ENCODE measurements around the gene ERLEC1. TPM values are rescaled to one million over a fixed set of nuclear protein-coding genes. Genes with fewer than 3 reads are reported as not detected.

Gene ERLEC1
- total and polyA plus RNA-seq, 4 donors, result 28.8 to 32.0 (median 30.4) TPM

DNA sequence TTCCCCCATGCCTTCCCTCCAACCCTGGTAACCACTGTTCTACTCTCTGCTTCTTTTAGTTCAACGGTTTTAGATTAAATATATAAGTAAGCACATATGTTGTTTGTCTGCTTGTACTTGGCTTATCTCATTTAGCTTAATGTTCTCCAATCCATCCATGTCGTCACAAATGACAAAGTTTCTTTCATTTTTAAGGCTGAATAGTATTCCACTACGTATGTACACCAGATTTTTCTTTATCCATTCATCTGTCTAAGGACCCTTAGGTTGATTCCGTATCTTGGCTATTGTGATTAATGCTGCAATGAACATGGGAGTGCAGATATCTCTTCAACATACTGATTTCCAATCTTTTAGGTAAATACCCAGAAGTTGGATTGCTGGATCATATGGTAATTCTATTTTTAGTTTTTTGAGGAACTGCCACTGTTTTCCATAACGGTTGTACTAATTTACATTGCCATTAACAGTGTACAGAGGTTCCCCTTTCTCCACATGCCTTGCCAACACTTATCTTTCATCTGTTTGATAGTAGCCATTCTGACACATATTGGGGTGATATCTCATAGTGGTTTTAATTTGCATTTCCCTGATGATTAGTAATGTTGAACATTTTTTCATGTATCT lies 8.2 kb upstream of the ERLEC1 start (continued):
- TF ChIP-seq, protein P1, sequence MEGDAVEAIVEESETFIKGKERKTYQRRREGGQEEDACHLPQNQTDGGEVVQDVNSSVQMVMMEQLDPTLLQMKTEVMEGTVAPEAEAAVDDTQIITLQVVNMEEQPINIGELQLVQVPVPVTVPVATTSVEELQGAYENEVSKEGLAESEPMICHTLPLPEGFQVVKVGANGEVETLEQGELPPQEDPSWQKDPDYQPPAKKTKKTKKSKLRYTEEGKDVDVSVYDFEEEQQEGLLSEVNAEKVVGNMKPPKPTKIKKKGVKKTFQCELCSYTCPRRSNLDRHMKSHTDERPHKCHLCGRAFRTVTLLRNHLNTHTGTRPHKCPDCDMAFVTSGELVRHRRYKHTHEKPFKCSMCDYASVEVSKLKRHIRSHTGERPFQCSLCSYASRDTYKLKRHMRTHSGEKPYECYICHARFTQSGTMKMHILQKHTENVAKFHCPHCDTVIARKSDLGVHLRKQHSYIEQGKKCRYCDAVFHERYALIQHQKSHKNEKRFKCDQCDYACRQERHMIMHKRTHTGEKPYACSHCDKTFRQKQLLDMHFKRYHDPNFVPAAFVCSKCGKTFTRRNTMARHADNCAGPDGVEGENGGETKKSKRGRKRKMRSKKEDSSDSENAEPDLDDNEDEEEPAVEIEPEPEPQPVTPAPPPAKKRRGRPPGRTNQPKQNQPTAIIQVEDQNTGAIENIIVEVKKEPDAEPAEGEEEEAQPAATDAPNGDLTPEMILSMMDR (IDR thresholded peaks at IDR 0.05; ENCODE audit: low read depth, low read length, missing input control), result no peak
- TF ChIP-seq HNF4A (conservative IDR thresholded peaks at IDR 0.05) (no peak), SP1 (IDR thresholded peaks at IDR 0.05) (no peak), HNF4G (IDR thresholded peaks at IDR 0.05) (no peak), FOXA2 (IDR thresholded peaks at IDR 0.05) (no peak), RAD21 (IDR thresholded peaks at IDR 0.05) (no peak)
- TF ChIP-seq, protein P2, sequence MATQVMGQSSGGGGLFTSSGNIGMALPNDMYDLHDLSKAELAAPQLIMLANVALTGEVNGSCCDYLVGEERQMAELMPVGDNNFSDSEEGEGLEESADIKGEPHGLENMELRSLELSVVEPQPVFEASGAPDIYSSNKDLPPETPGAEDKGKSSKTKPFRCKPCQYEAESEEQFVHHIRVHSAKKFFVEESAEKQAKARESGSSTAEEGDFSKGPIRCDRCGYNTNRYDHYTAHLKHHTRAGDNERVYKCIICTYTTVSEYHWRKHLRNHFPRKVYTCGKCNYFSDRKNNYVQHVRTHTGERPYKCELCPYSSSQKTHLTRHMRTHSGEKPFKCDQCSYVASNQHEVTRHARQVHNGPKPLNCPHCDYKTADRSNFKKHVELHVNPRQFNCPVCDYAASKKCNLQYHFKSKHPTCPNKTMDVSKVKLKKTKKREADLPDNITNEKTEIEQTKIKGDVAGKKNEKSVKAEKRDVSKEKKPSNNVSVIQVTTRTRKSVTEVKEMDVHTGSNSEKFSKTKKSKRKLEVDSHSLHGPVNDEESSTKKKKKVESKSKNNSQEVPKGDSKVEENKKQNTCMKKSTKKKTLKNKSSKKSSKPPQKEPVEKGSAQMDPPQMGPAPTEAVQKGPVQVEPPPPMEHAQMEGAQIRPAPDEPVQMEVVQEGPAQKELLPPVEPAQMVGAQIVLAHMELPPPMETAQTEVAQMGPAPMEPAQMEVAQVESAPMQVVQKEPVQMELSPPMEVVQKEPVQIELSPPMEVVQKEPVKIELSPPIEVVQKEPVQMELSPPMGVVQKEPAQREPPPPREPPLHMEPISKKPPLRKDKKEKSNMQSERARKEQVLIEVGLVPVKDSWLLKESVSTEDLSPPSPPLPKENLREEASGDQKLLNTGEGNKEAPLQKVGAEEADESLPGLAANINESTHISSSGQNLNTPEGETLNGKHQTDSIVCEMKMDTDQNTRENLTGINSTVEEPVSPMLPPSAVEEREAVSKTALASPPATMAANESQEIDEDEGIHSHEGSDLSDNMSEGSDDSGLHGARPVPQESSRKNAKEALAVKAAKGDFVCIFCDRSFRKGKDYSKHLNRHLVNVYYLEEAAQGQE (IDR thresholded peaks at IDR 0.05), result no peak

DNA sequence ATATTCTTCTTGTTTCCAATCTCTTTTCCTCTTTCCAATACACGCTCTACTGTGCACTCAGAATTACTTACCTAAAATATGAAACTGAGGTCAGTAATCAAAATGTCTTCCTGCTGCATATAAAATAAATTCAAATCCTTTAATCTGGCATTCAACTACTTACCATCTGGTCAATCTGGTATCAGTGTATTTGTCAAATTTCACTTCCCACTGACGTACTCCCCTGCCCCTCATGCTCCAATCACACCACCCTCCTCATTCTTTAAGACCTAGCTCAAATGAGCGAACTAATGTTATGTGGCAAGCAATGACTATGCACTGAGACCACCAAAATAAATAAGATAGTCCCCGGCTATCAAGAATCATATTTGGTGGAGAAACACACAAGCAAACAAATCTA lies 6.8 kb upstream of the ERLEC1 start:
- no peak overlapping the region for H3K4me3 ChIP-seq (ENCODE audit: low read depth in 1 of 3, low read length in 3 of 3)
- no peak overlapping the region for H3K9ac ChIP-seq (ENCODE audit: low read depth in 1 of 2, low read length in 2 of 2)
- no peaks in the 10 kb centered on the region for H3K9me3 ChIP-seq (ENCODE audit: control insufficient read depth in 4 of 4, low read length in 3 of 4)
- H3K4me1 ChIP-seq (ENCODE audit: control insufficient read depth in 4 of 4, insufficient read depth in 4 of 4, low read length in 3 of 4), result peaks cover 3 to 7% (median 4%) of the 10 kb centered on the region in 4 donors
- TF ChIP-seq, protein P2 (IDR thresholded peaks at IDR 0.05), result no peak
- TF ChIP-seq EGR1 (IDR thresholded peaks at IDR 0.05; ENCODE audit: low read depth in 2 of 2), result no peak
- TF ChIP-seq YY1 (IDR thresholded peaks at IDR 0.05), result no peak
- TF ChIP-seq, protein P3, sequence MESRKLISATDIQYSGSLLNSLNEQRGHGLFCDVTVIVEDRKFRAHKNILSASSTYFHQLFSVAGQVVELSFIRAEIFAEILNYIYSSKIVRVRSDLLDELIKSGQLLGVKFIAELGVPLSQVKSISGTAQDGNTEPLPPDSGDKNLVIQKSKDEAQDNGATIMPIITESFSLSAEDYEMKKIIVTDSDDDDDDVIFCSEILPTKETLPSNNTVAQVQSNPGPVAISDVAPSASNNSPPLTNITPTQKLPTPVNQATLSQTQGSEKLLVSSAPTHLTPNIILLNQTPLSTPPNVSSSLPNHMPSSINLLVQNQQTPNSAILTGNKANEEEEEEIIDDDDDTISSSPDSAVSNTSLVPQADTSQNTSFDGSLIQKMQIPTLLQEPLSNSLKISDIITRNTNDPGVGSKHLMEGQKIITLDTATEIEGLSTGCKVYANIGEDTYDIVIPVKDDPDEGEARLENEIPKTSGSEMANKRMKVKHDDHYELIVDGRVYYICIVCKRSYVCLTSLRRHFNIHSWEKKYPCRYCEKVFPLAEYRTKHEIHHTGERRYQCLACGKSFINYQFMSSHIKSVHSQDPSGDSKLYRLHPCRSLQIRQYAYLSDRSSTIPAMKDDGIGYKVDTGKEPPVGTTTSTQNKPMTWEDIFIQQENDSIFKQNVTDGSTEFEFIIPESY (IDR thresholded peaks at IDR 0.05), result no peak
- no peak for TF ChIP-seq JUND (IDR thresholded peaks at IDR 0.05)
- TF ChIP-seq, protein P4, sequence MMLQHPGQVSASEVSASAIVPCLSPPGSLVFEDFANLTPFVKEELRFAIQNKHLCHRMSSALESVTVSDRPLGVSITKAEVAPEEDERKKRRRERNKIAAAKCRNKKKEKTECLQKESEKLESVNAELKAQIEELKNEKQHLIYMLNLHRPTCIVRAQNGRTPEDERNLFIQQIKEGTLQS (IDR thresholded peaks at IDR 0.05), result no peak
- TF ChIP-seq HNF4A (conservative IDR thresholded peaks at IDR 0.05), result no peak
- no peak for TF ChIP-seq GABPA (IDR thresholded peaks at IDR 0.05 in 1 of 2, conservative IDR thresholded peaks at IDR 0.05 in 1 of 2)
- TF ChIP-seq TAF1 (conservative IDR thresholded peaks at IDR 0.05), result no peak
- TF ChIP-seq HNF4G (IDR thresholded peaks at IDR 0.05), result no peak
- TF ChIP-seq, protein P1 (IDR thresholded peaks at IDR 0.05; ENCODE audit: low read depth, low read length, missing input control), result no peak
- no peak for TF ChIP-seq RAD21 (IDR thresholded peaks at IDR 0.05)
- no peak for TF ChIP-seq FOXA2 (IDR thresholded peaks at IDR 0.05)
- no peak for TF ChIP-seq RXRA (IDR thresholded peaks at IDR 0.05)
- no peak for TF ChIP-seq FOXA1 (IDR thresholded peaks at IDR 0.05)
- TF ChIP-seq NR2F2 (IDR thresholded peaks at IDR 0.05), result no peak
- TF ChIP-seq, protein P5, sequence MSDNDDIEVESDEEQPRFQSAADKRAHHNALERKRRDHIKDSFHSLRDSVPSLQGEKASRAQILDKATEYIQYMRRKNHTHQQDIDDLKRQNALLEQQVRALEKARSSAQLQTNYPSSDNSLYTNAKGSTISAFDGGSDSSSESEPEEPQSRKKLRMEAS (IDR thresholded peaks at IDR 0.05), result no peak
- H3K27ac ChIP-seq (ENCODE audit: low read depth in 1 of 2, low read length in 2 of 2), result no peak overlapping the region
- H3K27me3 ChIP-seq (ENCODE audit: control insufficient read depth in 4 of 4, insufficient read depth in 4 of 4, low read length in 3 of 4), result no peaks in the 10 kb centered on the region
- no peak for DNase-seq (ENCODE audit: low spot score)
- no peaks in the 10 kb centered on the region for H3K36me3 ChIP-seq (ENCODE audit: control insufficient read depth in 4 of 4, insufficient read depth in 3 of 4, low read depth in 1 of 4, low read length in 3 of 4)
- WGBS, result 96% methylated on average over 4 of the region's 4 CpGs

All from liver (tissue), 9 donors.